Adipocyte (in vitro differentiated cells): ENCODE measurements around the gene AOPEP.

Experiments
- DNase-seq: peaks from one replicate; pipeline ENCODE4 v3.0.0-alpha.2; 2015; ENCODE audit warnings: low read depth
- H3K27me3 ChIP-seq: replicated peaks from 2 replicates; pipeline ENCODE4 v1.7.0; 2013; ENCODE audit warnings: mild to moderate bottlenecking, low read length, moderate library complexity; ENCODE audit not compliant: control insufficient read depth, insufficient read depth
- H3K36me3 ChIP-seq: 2 replicates; pipeline ENCODE4 v1.7.0; 2013; ENCODE audit warnings: low read length, mild to moderate bottlenecking, moderate library complexity; ENCODE audit not compliant: control insufficient read depth, insufficient read depth, severe bottlenecking
- H3K4me1 ChIP-seq: 2 replicates; pipeline ENCODE4 v1.7.0; 2013; ENCODE audit warnings: mild to moderate bottlenecking, low read length, moderate library complexity; ENCODE audit not compliant: control insufficient read depth, insufficient read depth
- H3K4me3 ChIP-seq: 2 replicates; pipeline ENCODE4 v1.7.0; 2013; ENCODE audit warnings: mild to moderate bottlenecking, low read length, moderate library complexity
- H3K9ac ChIP-seq: 2 replicates; pipeline ENCODE4 v1.7.0; 2013; ENCODE audit warnings: mild to moderate bottlenecking, low read length, moderate library complexity
- H3K9me3 ChIP-seq: 2 replicates; pipeline ENCODE4 v1.7.0; 2013; ENCODE audit warnings: mild to moderate bottlenecking, low read length, moderate library complexity; ENCODE audit not compliant: control insufficient read depth

AOPEP gene

GRCh38 chr9:94912700-94913249, 186.3 kb downstream of the AOPEP start:
- no peak overlapping the region for H3K9ac ChIP-seq
- H3K27me3 ChIP-seq = no peaks in the 10 kb centered on the region
- H3K9me3 ChIP-seq = no peaks in the 10 kb centered on the region
- H3K4me1 ChIP-seq = peaks cover 22% of the 10 kb centered on the region
- peak; percentile 61 for DNase-seq
- peak overlapping the region; percentile 25 for H3K4me3 ChIP-seq
- H3K36me3 ChIP-seq = no peaks in the 10 kb centered on the region

- no peak for DNase-seq
- no peaks in the 10 kb centered on the region for H3K27me3 ChIP-seq
- H3K36me3 ChIP-seq = no peaks in the 10 kb centered on the region
- no peak overlapping the region for H3K4me3 ChIP-seq
- H3K9me3 ChIP-seq = no peaks in the 10 kb centered on the region
- H3K4me1 ChIP-seq = peaks cover 22% of the 10 kb centered on the region
- H3K9ac ChIP-seq = peak overlapping the region; percentile 27
Observed at GRCh38 chr9:94913550-94913949, 187.1 kb downstream of the AOPEP start.

- DNase-seq = no peak
Observed at GRCh38 chr9:94915476-94916450, 189.3 kb downstream of the AOPEP start.

GRCh38 chr9:94916956-94917355, 190.5 kb downstream of the AOPEP start:
- no peaks in the 10 kb centered on the region for H3K36me3 ChIP-seq
- H3K9ac ChIP-seq = no peak overlapping the region
- H3K4me3 ChIP-seq = no peak overlapping the region
- H3K9me3 ChIP-seq = no peaks in the 10 kb centered on the region
- H3K4me1 ChIP-seq = peaks cover 50% of the 10 kb centered on the region
- no peaks in the 10 kb centered on the region for H3K27me3 ChIP-seq
- no peak for DNase-seq

More at GRCh38 chr9:94915476-94916450, 189.3 kb downstream of the AOPEP start:
- Histone ChIP-seq H3K36me3 (no peaks in the 10 kb centered on the region), H3K27me3 (no peaks in the 10 kb centered on the region), H3K4me3 (no peak overlapping the region), H3K9me3 (no peaks in the 10 kb centered on the region), H3K4me1 (peaks cover 38% of the 10 kb centered on the region), H3K9ac (no peak overlapping the region)

GRCh38 chr9:94918038-94918753, 191.7 kb downstream of the AOPEP start:
- Histone ChIP-seq H3K4me1 (peaks cover 56% of the 10 kb centered on the region), H3K27me3 (no peaks in the 10 kb centered on the region)
- DNase-seq = no peak

GRCh38 chr9:94919376-94920098, 193.0 kb downstream of the AOPEP start:
- no peaks in the 10 kb centered on the region for H3K36me3 ChIP-seq
- H3K9ac ChIP-seq = peak overlapping the region; percentile 1
- DNase-seq = peak; percentile 53
- no peaks in the 10 kb centered on the region for H3K9me3 ChIP-seq
- H3K4me1 ChIP-seq = peaks cover 52% of the 10 kb centered on the region
- H3K27me3 ChIP-seq = no peaks in the 10 kb centered on the region
- no peak overlapping the region for H3K4me3 ChIP-seq

More at GRCh38 chr9:94918038-94918753, 191.7 kb downstream of the AOPEP start:
- no peaks in the 10 kb centered on the region for H3K9me3 ChIP-seq
- no peak overlapping the region for H3K9ac ChIP-seq
- no peaks in the 10 kb centered on the region for H3K36me3 ChIP-seq
- no peak overlapping the region for H3K4me3 ChIP-seq

GRCh38 chr9:94920420-94921091, 194.1 kb downstream of the AOPEP start:
- peaks cover 49% of the 10 kb centered on the region for H3K4me1 ChIP-seq
- H3K4me3 ChIP-seq = peak overlapping the region; percentile 48
- H3K9me3 ChIP-seq = no peaks in the 10 kb centered on the region
- H3K9ac ChIP-seq = peak overlapping the region; percentile 89
- H3K27me3 ChIP-seq = no peaks in the 10 kb centered on the region
- DNase-seq = peak; percentile 88
- H3K36me3 ChIP-seq = no peaks in the 10 kb centered on the region

- Histone ChIP-seq H3K4me1 (peaks cover 49% of the 10 kb centered on the region), H3K9me3 (no peaks in the 10 kb centered on the region), H3K27me3 (no peaks in the 10 kb centered on the region), H3K36me3 (no peaks in the 10 kb centered on the region), H3K4me3 (peak overlapping the region; percentile 48), H3K9ac (peak overlapping the region; percentile 89)
- DNase-seq = peak; percentile 84
Observed at GRCh38 chr9:94921092-94921471, 194.6 kb downstream of the AOPEP start.

GRCh38 chr9:94921656-94922055, 195.2 kb downstream of the AOPEP start:
- no peak for DNase-seq
- Histone ChIP-seq H3K36me3 (no peaks in the 10 kb centered on the region), H3K4me1 (peaks cover 49% of the 10 kb centered on the region), H3K9ac (peak overlapping the region; percentile 89), H3K27me3 (no peaks in the 10 kb centered on the region), H3K4me3 (peak overlapping the region; percentile 48), H3K9me3 (no peaks in the 10 kb centered on the region)

- no peaks in the 10 kb centered on the region for H3K9me3 ChIP-seq
- peaks cover 49% of the 10 kb centered on the region for H3K4me1 ChIP-seq
- H3K9ac ChIP-seq = peak overlapping the region; percentile 89
- peak overlapping the region; percentile 48 for H3K4me3 ChIP-seq
- DNase-seq = peak; percentile 96
- H3K27me3 ChIP-seq = no peaks in the 10 kb centered on the region
- no peaks in the 10 kb centered on the region for H3K36me3 ChIP-seq
Observed at GRCh38 chr9:94922098-94922607, 195.7 kb downstream of the AOPEP start.
